Keratinocyte (primary cell): ENCODE results near the gene RENBP. TPM values are rescaled to one million over a fixed set of nuclear protein-coding genes. Genes with fewer than 3 reads are reported as not detected.

ENCODE experiments used
- DNase-seq: peaks from one replicate; pipeline ENCODE4 v3.0.0-alpha.2; 2011; ENCODE audit warnings: low read depth, missing footprints, low spot score
- FAIRE-seq: peaks from 2 replicates; lab custom pipeline; 2011; peaks lifted over from hg19 to GRCh38; lab: Jason Lieb, UNC
- H2AFZ ChIP-seq: 2 replicates; pipeline ENCODE4 v1.6.0; 2012; ENCODE audit warnings: low read length, control low read depth, inconsistent platforms; ENCODE audit not compliant: control insufficient read depth
- H3K27ac ChIP-seq: 2 replicates; pipeline ENCODE4 v1.5.1; 2011; ENCODE audit warnings: low read length; ENCODE audit not compliant: control insufficient read depth, insufficient read depth
- H3K27me3 ChIP-seq: 3 replicates; pipeline ENCODE4 v1.6.0; 2011; ENCODE audit warnings: low read length; ENCODE audit not compliant: control insufficient read depth, insufficient read depth; ENCODE audit errors: extremely low read depth
- H3K36me3 ChIP-seq, 2 experiments: 2 replicates in 1 of 2; 3 replicates in 1 of 2; pipeline ENCODE4 v1.5.1; 2011; ENCODE audit warnings: low read length in 2 of 2, mild to moderate bottlenecking in 1 of 2; ENCODE audit not compliant: control insufficient read depth in 2 of 2, insufficient read depth in 2 of 2; ENCODE audit errors: extremely low read depth in 1 of 2
- H3K4me1 ChIP-seq: 3 replicates; pipeline ENCODE4 v1.5.1; 2011; ENCODE audit warnings: low read length; ENCODE audit not compliant: control insufficient read depth, insufficient read depth; ENCODE audit errors: extremely low read depth
- H3K4me2 ChIP-seq: 3 replicates; pipeline ENCODE4 v1.6.0; 2011; ENCODE audit warnings: low read depth, low read length; ENCODE audit not compliant: control insufficient read depth, insufficient read depth; ENCODE audit errors: extremely low read depth
- H3K4me3 ChIP-seq, 3 experiments: fragments of 200-600 bp in 1 of 3; sonication (generic) in 1 of 3; 2 replicates in 2 of 3; 3 replicates in 1 of 3; pipeline ENCODE4 v1.5.1; 2011 to 2016; ENCODE audit warnings: low read length in 3 of 3, mild to moderate bottlenecking in 3 of 3, control low read depth in 2 of 3, inconsistent platforms in 1 of 3, low read depth in 1 of 3, mixed read lengths in 1 of 3, mixed run types in 1 of 3, moderate library complexity in 1 of 3; ENCODE audit not compliant: control insufficient read depth in 2 of 3, insufficient read depth in 2 of 3; ENCODE audit errors: extremely low read depth in 1 of 3
- H3K79me2 ChIP-seq: 2 replicates; pipeline ENCODE4 v1.6.0; 2012; ENCODE audit warnings: low read length; ENCODE audit not compliant: control insufficient read depth, insufficient read depth
- H3K9ac ChIP-seq: 3 replicates; pipeline ENCODE4 v1.6.0; 2011; ENCODE audit warnings: low read length; ENCODE audit not compliant: control insufficient read depth, insufficient read depth; ENCODE audit errors: extremely low read depth
- H3K9me1 ChIP-seq: 3 replicates; pipeline ENCODE4 v1.6.0; 2011; ENCODE audit warnings: low read length; ENCODE audit not compliant: control insufficient read depth, insufficient read depth; ENCODE audit errors: extremely low read depth
- H3K9me3 ChIP-seq: 2 replicates; pipeline ENCODE4 v1.5.1; 2012; ENCODE audit warnings: low read depth, low read length; ENCODE audit not compliant: control insufficient read depth
- H4K20me1 ChIP-seq: 3 replicates; pipeline ENCODE4 v1.6.0; 2011; ENCODE audit warnings: low read length; ENCODE audit not compliant: control insufficient read depth, insufficient read depth; ENCODE audit errors: extremely low read depth
- CTCF ChIP-seq, 3 experiments: IDR thresholded peaks in 1 of 3; conservative IDR thresholded peaks in 1 of 3; optimal IDR thresholded peaks in 1 of 3; 2 replicates in 2 of 3; 3 replicates in 1 of 3; pipeline versions ENCODE3 to v1.5.1; 2011; ENCODE audit warnings: low read length in 3 of 3, mild to moderate bottlenecking in 3 of 3, moderate library complexity in 2 of 3, control low read depth in 1 of 3, inconsistent platforms in 1 of 3; ENCODE audit not compliant: insufficient read depth in 2 of 3; ENCODE audit errors: extremely low read depth in 1 of 3
- EZH2 ChIP-seq: IDR thresholded peaks from one replicate; pipeline ENCODE4 v1.6.1; 2012; ENCODE audit warnings: inconsistent platforms, mild to moderate bottlenecking, low read length, moderate library complexity
- dilution Hi-C: fragments of 300-500 bp; cut with MboI; formaldehyde crosslinking; loops from one replicate; pipeline ENCODE4 v1.7.0; 2020; ENCODE audit warnings: low sequenced_read_pairs; ENCODE audit not compliant: extremely low pct_ligation_motif_present
- polyA plus RNA-seq, 5 experiments: library from polyadenylated mRNA; depleted of rRNA in 3 of 5; stranded (reverse) in 3 of 5; stranded (forward) in 1 of 5; unstranded in 1 of 5; fragments of >200 nt; gene quantifications; 1 replicate in 1 of 5; 2 replicates in 3 of 5; 3 replicates in 1 of 5; pipeline versions ENCODE4 v1.2.1 to v1.2.3, GENCODE V29; 2011 to 2012; ENCODE audit warnings: missing spikeins in 2 of 5, low read depth in 1 of 5, low replicate concordance in 1 of 5

RENBP gene
- polyA plus RNA-seq, 1 donor (not counting 4 experiments of a cell fraction or from before 2014, with no cell fraction given) = 0.16 TPM

- H3K27ac ChIP-seq = no peak overlapping the region
- DNase-seq (no peak), FAIRE-seq (no peak)
- peaks cover 3% of the 10 kb centered on the region for H3K27me3 ChIP-seq
- dilution Hi-C loops = no loop called here
- no peak overlapping the region for H3K4me2 ChIP-seq
- H3K9me1 ChIP-seq = no peaks in the 10 kb centered on the region
- no peaks in the 10 kb centered on the region for H3K9me3 ChIP-seq
- no peaks in the 10 kb centered on the region for H3K36me3 ChIP-seq
- H3K4me1 ChIP-seq = peaks cover 4% of the 10 kb centered on the region
- TF ChIP-seq EZH2 (no peak), CTCF (optimal IDR thresholded peaks at IDR 0.05 in 1 of 3, IDR thresholded peaks at IDR 0.05 in 1 of 3, conservative IDR thresholded peaks at IDR 0.05 in 1 of 3; ENCODE audit: extremely low read depth in 1 of 3, insufficient read depth in 2 of 3, low read length in 3 of 3) (no peak)
- no peak overlapping the region for H3K4me3 ChIP-seq
- H3K9ac ChIP-seq = no peak overlapping the region
- H4K20me1 ChIP-seq = no peaks in the 10 kb centered on the region
- H3K79me2 ChIP-seq = no peaks in the 10 kb centered on the region
- no peak overlapping the region for H2AFZ ChIP-seq
These were observed 40.1 kb upstream of the RENBP start for GRCh38 chrX:153984351-153985178.

- Histone ChIP-seq H3K9me3 (no peaks in the 10 kb centered on the region), H4K20me1 (no peaks in the 10 kb centered on the region), H3K4me3 (no peak overlapping the region), H3K36me3 (no peaks in the 10 kb centered on the region), H3K9ac (no peak overlapping the region), H3K27me3 (peaks cover 3% of the 10 kb centered on the region), H3K4me1 (peaks cover 4% of the 10 kb centered on the region), H3K27ac (no peak overlapping the region), H3K9me1 (no peaks in the 10 kb centered on the region), H2AFZ (no peak overlapping the region), H3K79me2 (no peaks in the 10 kb centered on the region), H3K4me2 (no peak overlapping the region)
- dilution Hi-C loops = no loop called here
- DNase-seq (no peak), FAIRE-seq (no peak)
- TF ChIP-seq EZH2 = no peak
- no peak for TF ChIP-seq CTCF (optimal IDR thresholded peaks at IDR 0.05 in 1 of 3, IDR thresholded peaks at IDR 0.05 in 1 of 3, conservative IDR thresholded peaks at IDR 0.05 in 1 of 3; ENCODE audit: extremely low read depth in 1 of 3, insufficient read depth in 2 of 3, low read length in 3 of 3)
These were observed 38.9 kb upstream of the RENBP start for GRCh38 chrX:153983321-153983801.
